ENCODE data around the gene RAVER1. TPM values are rescaled to one million over a fixed set of nuclear protein-coding genes. Genes with fewer than 3 reads are reported as not detected.

The RAVER1 gene
- total and polyA plus RNA-seq, 2 of the 13 experiments (the other 11 are each of a cell fraction or from before 2014, with no cell fraction given), result 3.6 to 7.9 TPM

- Histone ChIP-seq H4K20me1 (ENCODE audit: insufficient read depth, low read length) (no peaks in the 10 kb centered on the region), H3K4me3 (replicated peaks in 1 of 3; ENCODE audit: insufficient read depth in 1 of 3, low read depth in 2 of 3, low read length in 3 of 3) (no peak overlapping the region), H3K4me2 (ENCODE audit: low read depth, low read length) (no peak overlapping the region), H3K9me3 (ENCODE audit: low read length) (no peaks in the 10 kb centered on the region), H3K79me2 (ENCODE audit: insufficient read depth, low read length) (no peaks in the 10 kb centered on the region), H3K27ac (ENCODE audit: extremely low read length, insufficient read depth, low read length) (no peak overlapping the region), H2AFZ (ENCODE audit: low read length) (no peak overlapping the region), H3K4me1 (ENCODE audit: insufficient read depth, low read length) (no peaks in the 10 kb centered on the region), H3K9ac (ENCODE audit: insufficient read depth, low read depth, low read length) (no peak overlapping the region), H3K27me3 (ENCODE audit: control insufficient read depth in 1 of 2, insufficient read depth in 2 of 2, low read length in 2 of 2) (no peaks in the 10 kb centered on the region), H3K36me3 (replicated peaks in 1 of 2; ENCODE audit: control insufficient read depth in 1 of 2, insufficient read depth in 2 of 2, low read length in 2 of 2) (peaks cover 20 to 24% of the 10 kb centered on the region in 2 experiments)
- POLR2A ChIA-PET, result no interaction called here
- 96% methylated on average over 14 of the region's 16 CpGs for WGBS (ENCODE audit: low lambda C conversion rate)
- intact Hi-C loops (cut with micrococcal nuclease; ENCODE audit: unreplicated experiment) (no loop called here), in situ Hi-C loops (cut with HindIII; ENCODE audit: extremely low pct_ligation_motif_present, low pct_unique_long_range_greater_than_20kb) (no loop called here)
- DNase-seq (ENCODE audit: low spot score), result no peak
- CTCF ChIA-PET (ENCODE audit: low intra/inter-chr PET ratio, low total read pairs), result no interaction called here
- BruUV-seq (replicated peaks), result no TSS peak
- no peak for FAIRE-seq
- ATAC-seq, result no peak; the same call in 2 of the 3 replicates
- no peak for TF ChIP-seq STAT6 (CRISPR knock-in tag; IDR thresholded peaks at IDR 0.05; ENCODE audit: borderline replicate concordance)
- no peak for TF ChIP-seq ZNF816 (CRISPR knock-in tag; IDR thresholded peaks at IDR 0.05; ENCODE audit: borderline replicate concordance)
- no peak for TF ChIP-seq SRSF4 (IDR thresholded peaks at IDR 0.05; ENCODE audit: low read depth, low read length, poor library complexity, severe bottlenecking)
- no peak for TF ChIP-seq KLF13 (CRISPR knock-in tag; IDR thresholded peaks at IDR 0.05)
- no peak for TF ChIP-seq ZNF263 (CRISPR knock-in tag; IDR thresholded peaks at IDR 0.05)
- no peak for TF ChIP-seq PRDM15 (CRISPR knock-in tag; IDR thresholded peaks at IDR 0.05)
- TF ChIP-seq BHLHE40 (IDR thresholded peaks at IDR 0.05; ENCODE audit: low read length), result no peak
- TF ChIP-seq ZNF382 (CRISPR knock-in tag; IDR thresholded peaks at IDR 0.05; ENCODE audit: borderline replicate concordance), result no peak
- TF ChIP-seq ISL2 (CRISPR knock-in tag; IDR thresholded peaks at IDR 0.05), result no peak
- no peak for TF ChIP-seq ZNF792 (CRISPR knock-in tag; IDR thresholded peaks at IDR 0.05)
- no peak for TF ChIP-seq SMARCC2 (IDR thresholded peaks at IDR 0.05)
- no peak for TF ChIP-seq ZNF260 (CRISPR knock-in tag; IDR thresholded peaks at IDR 0.05; ENCODE audit: borderline replicate concordance, low read depth)
- TF ChIP-seq NFKB2 (CRISPR knock-in tag; IDR thresholded peaks at IDR 0.05; ENCODE audit: borderline replicate concordance), result no peak
- no peak for TF ChIP-seq ZBTB4 (CRISPR knock-in tag; IDR thresholded peaks at IDR 0.05; ENCODE audit: borderline replicate concordance)
These were observed 28.3 kb upstream of the RAVER1 start for GRCh38 chr19:10361569-10362011.

All from HepG2 (cell line).